ENCODE results near the gene GSC.
"Not testable (repeated sequence)": the region's sequence is repeated elsewhere in the genome, so short reads cannot be mapped to it uniquely, and the experiment has no call there.

The GSC gene

GRCh38 chr14:94771158-94771905 lies 1.4 kb upstream of the GSC start:
- DNase-seq, result no peak

- DNase-seq, result no peak
These were observed 873 bp upstream of the GSC start for GRCh38 chr14:94770815-94771157.

GRCh38 chr14:94770251-94770749 lies 387 bp upstream of the GSC start:
- no peak for DNase-seq

GRCh38 chr14:94768521-94769390 lies 1.2 kb downstream of the GSC start:
- no peak for DNase-seq

GRCh38 chr14:94768141-94768520 lies 1.8 kb downstream of the GSC start:
- no peak for DNase-seq

GRCh38 chr14:94767321-94767878 lies 2.5 kb downstream of the GSC start:
- DNase-seq, result no peak

GRCh38 chr14:94764573-94764972 lies 5.3 kb downstream of the GSC start:
- no peak for DNase-seq

GRCh38 chr14:94762431-94762830 lies 7.5 kb downstream of the GSC start:
- no peak for DNase-seq

GRCh38 chr14:94761997-94762377 lies 7.9 kb downstream of the GSC start:
- DNase-seq, result no peak

- DNase-seq, result no peak
These were observed 8.4 kb downstream of the GSC start for GRCh38 chr14:94761348-94761996.

GRCh38 chr14:94756310-94756882 lies 13.5 kb downstream of the GSC start:
- DNase-seq, result no peak

GRCh38 chr14:94754391-94754942 lies 15.4 kb downstream of the GSC start:
- DNase-seq, result no peak

- no peak for DNase-seq
These were observed 17.1 kb downstream of the GSC start for GRCh38 chr14:94752591-94753436.

- DNase-seq, result no peak
These were observed 18.0 kb downstream of the GSC start for GRCh38 chr14:94751956-94752355.

GRCh38 chr14:94751321-94751720 lies 18.6 kb downstream of the GSC start:
- DNase-seq, result no peak

- DNase-seq, result no peak
These were observed 19.5 kb downstream of the GSC start for GRCh38 chr14:94750371-94750770.

- DNase-seq, result peak; percentile 39
These were observed 21.1 kb downstream of the GSC start for GRCh38 chr14:94748667-94749347.

GRCh38 chr14:94747739-94748138 lies 22.2 kb downstream of the GSC start:
- no peak for DNase-seq

GRCh38 chr14:94747153-94747552 lies 22.8 kb downstream of the GSC start:
- not testable (repeated sequence) for DNase-seq

GRCh38 chr14:94746131-94746530 lies 23.8 kb downstream of the GSC start:
- DNase-seq, result no peak

- no peak for DNase-seq
These were observed 31.2 kb downstream of the GSC start for GRCh38 chr14:94738751-94739150.
